GM12873 (cell line): ENCODE results near the gene NKX2-3.

ENCODE experiments used
- TF ChIP-seq, protein P1 (sequence below): IDR thresholded peaks from 2 replicates; pipeline ENCODE4 v1.5.1; 2012; ENCODE audit warnings: low read depth, mild to moderate bottlenecking, moderate library complexity, low read length, control low read depth; ENCODE audit not compliant: insufficient read depth; ENCODE audit errors: missing control alignments

NKX2-3 gene

DNA sequence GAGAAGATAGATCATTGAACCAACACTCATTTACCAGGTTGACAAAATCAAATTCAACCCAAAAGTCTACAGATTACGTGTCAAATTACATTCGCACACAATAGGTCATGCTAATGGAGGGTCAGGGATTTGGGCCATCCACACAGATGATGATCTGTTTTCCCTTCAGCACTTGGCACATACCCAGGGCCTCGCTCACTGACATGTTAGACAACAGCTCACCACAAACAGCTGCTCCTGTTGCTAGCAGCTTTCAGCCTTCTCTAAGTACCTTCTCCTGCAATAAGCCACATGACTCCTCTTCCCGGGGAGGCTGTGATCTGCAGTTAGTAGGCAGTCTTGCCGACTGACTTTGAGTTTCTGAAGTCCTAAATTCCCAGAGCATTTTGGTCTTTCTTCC, 18.4 kb downstream of the NKX2-3 start:
- TF ChIP-seq, protein P1, sequence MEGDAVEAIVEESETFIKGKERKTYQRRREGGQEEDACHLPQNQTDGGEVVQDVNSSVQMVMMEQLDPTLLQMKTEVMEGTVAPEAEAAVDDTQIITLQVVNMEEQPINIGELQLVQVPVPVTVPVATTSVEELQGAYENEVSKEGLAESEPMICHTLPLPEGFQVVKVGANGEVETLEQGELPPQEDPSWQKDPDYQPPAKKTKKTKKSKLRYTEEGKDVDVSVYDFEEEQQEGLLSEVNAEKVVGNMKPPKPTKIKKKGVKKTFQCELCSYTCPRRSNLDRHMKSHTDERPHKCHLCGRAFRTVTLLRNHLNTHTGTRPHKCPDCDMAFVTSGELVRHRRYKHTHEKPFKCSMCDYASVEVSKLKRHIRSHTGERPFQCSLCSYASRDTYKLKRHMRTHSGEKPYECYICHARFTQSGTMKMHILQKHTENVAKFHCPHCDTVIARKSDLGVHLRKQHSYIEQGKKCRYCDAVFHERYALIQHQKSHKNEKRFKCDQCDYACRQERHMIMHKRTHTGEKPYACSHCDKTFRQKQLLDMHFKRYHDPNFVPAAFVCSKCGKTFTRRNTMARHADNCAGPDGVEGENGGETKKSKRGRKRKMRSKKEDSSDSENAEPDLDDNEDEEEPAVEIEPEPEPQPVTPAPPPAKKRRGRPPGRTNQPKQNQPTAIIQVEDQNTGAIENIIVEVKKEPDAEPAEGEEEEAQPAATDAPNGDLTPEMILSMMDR: no peak

DNA sequence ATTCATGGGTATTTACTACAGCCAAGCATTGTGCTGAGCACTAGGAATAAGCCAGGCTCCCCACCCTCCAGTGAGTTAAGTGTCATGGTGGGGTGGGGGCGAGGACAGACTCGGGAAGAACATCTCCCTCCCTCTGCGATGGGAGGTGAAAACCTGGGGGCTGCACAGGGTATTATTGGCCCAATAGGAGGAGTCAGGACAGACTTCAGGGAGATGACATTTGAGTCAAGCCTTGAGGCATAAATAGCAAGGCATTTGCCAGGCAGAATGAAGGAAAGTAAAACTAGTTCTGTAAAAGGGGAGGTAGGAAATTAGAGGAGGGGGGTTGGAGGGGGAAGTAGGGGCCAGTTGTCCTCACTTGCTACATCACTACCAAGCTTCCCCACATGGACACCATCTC, 18.9 kb downstream of the NKX2-3 start:
- TF ChIP-seq, protein P1: no peak

DNA sequence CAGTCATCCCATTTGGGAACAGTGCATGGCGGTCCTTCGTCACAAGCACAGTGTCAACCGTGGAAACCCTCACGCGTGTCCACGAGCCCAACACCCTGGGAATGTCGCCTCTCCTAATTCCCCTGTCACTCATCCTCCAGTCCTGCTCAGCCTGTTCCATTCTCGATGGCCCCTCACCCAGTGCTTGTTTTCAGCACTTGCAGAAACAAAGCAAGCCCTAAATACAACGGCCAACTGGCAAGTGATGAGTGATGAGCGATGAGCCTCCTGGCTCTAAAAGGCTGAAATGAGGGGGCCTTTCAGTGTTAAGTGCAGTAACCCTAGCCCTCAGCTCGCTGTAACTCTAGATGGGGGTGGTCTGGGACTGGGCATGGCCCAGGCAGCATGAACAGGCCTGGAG, 22.6 kb downstream of the NKX2-3 start:
- TF ChIP-seq, protein P1: no peak

DNA sequence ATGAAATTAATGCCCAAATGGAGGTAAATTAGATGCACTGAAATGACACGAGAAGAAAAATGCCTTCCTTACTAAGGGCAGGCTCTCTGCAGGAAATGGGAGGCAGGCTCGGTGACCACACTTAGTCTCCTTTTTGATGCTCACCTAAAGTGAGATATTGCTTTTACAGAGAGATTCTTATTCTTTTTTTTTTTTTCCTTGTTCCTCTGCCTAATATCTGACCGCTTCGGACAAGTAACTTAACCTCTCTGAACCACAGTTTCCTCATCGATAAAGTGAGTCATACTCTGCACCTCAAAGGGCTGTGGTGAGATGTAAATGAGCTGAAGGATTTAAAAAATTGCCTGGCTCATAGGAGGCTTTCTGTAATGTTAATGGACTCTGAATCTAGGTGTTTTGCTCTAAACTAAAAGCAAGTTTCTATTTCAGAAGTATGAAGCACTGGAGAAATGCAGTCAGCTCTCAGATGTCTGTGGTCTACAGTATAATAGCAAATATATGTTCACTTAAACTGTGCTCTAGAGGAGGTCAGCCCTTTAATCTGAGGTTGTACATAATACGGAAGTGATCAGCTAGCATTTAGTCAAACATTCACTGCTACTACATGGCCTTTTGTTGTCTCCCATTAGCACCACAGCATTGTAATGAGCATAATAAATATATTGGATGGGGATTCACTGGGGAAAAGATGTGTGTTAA, 23.2 kb downstream of the NKX2-3 start:
- TF ChIP-seq, protein P1: no peak

DNA sequence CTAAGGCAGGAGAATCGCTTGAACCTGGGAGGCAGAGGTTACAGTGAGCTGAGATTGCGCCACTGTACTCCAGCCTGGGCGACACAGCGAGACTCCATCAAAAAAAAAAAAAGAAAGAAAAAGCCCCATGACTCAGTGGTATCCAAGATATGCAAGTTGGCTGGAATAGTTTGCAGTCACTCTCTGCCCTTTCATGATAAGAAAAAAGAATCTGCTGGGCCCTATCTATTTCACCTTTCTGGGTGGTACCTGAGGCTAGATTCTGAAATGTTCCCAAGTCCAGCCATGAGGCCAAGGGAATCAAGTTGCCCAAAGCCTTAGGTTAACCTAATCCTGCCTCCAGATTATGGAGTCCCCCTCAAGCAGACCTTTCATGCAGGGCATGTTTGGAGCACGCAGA, 24.3 kb downstream of the NKX2-3 start:
- TF ChIP-seq, protein P1: no peak

DNA sequence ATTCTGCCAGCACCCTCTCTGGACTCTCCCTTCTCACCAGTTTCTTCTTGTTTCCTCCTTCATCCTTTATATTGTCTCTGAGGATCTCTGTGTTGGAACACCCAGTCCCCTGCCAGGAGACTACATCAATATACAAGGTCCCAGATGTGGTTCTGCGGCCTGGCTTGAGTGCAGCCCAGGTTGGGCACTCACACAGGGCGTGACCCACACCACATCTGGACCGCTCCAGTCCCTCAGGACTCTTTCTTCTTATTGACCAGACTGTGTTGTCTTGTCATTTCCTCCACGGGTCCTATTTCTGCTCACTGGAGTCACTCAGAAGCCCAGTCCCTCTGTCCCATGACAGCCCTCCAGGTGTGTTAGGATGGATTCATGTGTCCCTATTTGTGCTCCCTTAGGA, 26.0 kb downstream of the NKX2-3 start:
- TF ChIP-seq, protein P1: no peak

DNA sequence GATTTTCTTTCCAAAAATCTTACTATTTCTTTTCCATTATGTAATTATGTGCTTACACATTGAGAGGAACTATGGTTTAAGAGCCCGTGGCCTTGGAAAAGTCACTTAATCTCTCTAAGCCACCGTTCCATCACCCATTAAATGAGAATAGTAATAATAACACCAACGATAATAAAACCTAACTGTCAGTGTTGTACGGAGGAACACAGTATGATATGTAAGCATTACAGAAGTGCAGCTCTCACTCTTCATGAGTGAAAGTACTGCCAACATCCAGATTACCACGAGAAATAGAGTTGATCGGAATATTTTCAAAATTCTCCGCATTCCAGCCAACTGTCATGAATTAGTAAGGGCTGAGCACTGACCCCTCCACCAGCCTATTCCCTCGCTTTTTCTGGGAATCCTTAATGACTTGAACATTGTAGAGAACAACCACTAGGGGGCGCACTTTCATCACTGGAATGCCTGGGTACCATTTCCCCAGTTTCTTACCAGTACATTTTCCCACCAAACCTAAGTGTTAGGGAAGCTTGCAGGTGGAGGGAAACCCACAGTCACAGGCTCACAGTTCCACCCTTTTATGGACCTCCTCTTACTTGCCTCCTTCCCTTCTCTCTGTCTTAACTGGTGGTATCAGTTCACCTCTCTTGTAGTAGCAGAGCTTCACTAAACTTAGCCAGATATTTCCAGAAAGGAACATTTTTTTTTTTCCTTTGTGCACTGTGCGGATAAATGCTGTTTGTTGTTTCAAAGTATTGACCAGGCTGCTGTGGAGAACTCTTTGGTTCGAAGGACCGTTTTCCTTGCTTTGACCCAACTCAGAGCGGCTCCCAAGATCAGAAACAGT, 27.8 kb downstream of the NKX2-3 start:
- TF ChIP-seq, protein P1: peak; percentile 74
